Measurements from ENCODE around the gene CLRN1. TPM values are rescaled to one million over a fixed set of nuclear protein-coding genes. Genes with fewer than 3 reads are reported as not detected.

The CLRN1 gene
- total RNA-seq, 4 donors from 2014 or later, result not detected

- Histone ChIP-seq H3K27ac (replicated peaks in 1 of 4) (no peak overlapping the region), H3K36me3 (no peaks in the 10 kb centered on the region), H3K4me1 (no peaks in the 10 kb centered on the region), H3K4me3 (no peak overlapping the region), H3K9me3 (no peaks in the 10 kb centered on the region), H3K27me3 (no peaks in the 10 kb centered on the region)
- TF ChIP-seq POLR2A (IDR thresholded peaks at IDR 0.05; ENCODE audit: low read depth) (no peak), POLR2AphosphoS5 (IDR thresholded peaks at IDR 0.05) (no peak)
- intact Hi-C loops (cut with DNase I), result no loop called here
- DNase-seq (ENCODE audit: extremely low spot score), result no peak
Observed at GRCh38 chr3:150984066-150984465, 11.5 kb upstream of the CLRN1 start.

DNA sequence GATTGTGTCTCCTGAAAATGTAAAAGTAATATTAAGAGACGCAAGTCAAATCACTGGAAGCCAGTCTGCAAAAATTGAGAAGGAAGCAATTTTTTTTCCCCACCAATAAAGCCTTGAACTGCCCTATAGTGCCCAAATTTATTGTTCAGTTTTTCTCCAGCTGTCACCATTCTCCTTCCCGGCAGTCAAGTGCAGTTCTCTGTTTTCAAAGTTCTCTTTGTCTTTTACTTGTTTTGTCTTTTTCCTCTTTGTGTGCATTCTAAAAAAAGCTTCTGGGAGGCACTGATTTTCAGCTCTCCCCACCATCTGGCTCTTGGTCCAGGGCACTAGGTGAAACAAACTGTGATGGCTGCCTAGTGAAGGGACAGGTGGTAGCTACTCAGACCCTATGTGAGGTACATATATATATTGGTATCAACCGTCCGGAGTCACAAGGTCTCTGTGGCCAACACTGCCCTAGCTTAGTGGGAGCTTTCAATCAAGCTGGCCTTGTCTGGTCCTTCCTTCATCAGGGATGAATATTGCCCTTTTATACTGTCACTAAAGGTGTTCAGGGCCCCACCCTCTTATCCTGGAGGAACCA, 6.1 kb upstream of the CLRN1 start:
- Histone ChIP-seq H3K9me3 (no peaks in the 10 kb centered on the region), H3K27ac (replicated peaks in 1 of 4) (no peak overlapping the region), H3K4me3 (no peak overlapping the region), H3K27me3 (no peaks in the 10 kb centered on the region), H3K36me3 (no peaks in the 10 kb centered on the region), H3K4me1 (no peaks in the 10 kb centered on the region)
- intact Hi-C loops (cut with DNase I), result no loop called here
- no peak for DNase-seq (ENCODE audit: extremely low spot score)
- no peak for TF ChIP-seq POLR2A (IDR thresholded peaks at IDR 0.05; ENCODE audit: low read depth)
- no peak for TF ChIP-seq POLR2AphosphoS5 (IDR thresholded peaks at IDR 0.05)
- TF ChIP-seq EP300 (IDR thresholded peaks at IDR 0.05), result no peak
- TF ChIP-seq CTCF (IDR thresholded peaks at IDR 0.05), result no peak
- 91% methylated on average over 4 of the region's 4 CpGs for WGBS

GRCh38 chr3:150975992-150976368, 3.5 kb upstream of the CLRN1 start:
- intact Hi-C loops (cut with DNase I), result no loop called here
- Histone ChIP-seq H3K4me3 (no peak overlapping the region), H3K27me3 (peaks cover 0 to under 1% (median 0%) of the 10 kb centered on the region in 4 donors), H3K4me1 (no peaks in the 10 kb centered on the region), H3K27ac (replicated peaks in 1 of 4) (no peak overlapping the region), H3K9me3 (no peaks in the 10 kb centered on the region), H3K36me3 (no peaks in the 10 kb centered on the region)
- DNase-seq (ENCODE audit: extremely low spot score), result no peak
- 71% methylated on average over 3 of the region's 3 CpGs for WGBS
- TF ChIP-seq EP300 (IDR thresholded peaks at IDR 0.05) (no peak), POLR2AphosphoS5 (IDR thresholded peaks at IDR 0.05) (no peak), POLR2A (IDR thresholded peaks at IDR 0.05; ENCODE audit: low read depth) (no peak), CTCF (IDR thresholded peaks at IDR 0.05) (no peak)

DNA sequence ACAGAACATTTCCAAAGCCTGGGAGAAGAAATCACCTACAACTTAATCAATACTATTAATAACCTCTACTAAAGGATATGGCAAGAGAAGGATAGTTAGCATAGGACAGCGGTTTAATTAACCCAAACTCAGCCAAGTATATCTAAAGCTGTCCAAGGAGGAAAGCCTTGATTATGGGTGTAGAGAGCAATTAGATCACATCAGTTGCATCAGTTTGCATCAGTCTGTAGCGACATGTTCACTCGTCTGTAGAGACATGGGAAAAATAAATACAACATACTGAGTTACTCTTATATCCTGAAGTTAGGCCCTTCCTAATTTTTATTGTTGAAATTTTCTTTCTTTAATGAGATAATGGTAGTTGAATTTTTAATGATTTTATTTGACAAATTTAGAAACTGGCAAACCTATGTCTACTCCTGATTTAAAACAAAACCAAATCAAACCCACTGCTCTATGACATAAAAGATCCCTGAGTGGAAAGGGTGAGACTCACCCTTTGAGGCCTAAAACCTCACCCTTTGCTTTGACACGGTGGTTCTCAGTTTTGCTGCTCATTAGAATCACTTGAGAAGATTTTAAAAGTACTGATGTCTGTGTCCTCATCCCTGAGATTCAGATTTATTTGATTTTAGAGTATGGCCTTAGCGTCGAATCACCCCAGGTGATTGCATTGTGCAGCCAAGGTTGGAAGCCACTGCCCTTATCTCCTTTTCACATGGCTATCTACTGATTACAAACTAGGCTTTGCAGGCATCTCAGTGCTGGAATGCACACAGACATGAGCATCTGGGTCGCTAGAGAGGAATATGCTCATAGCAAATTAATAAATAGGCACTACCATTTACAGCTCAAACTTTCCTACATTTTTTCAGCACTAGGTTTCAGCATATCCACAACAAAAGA, 2.8 kb upstream of the CLRN1 start:
- Histone ChIP-seq H3K27me3 (peaks cover 0 to 2% (median 0%) of the 10 kb centered on the region in 4 donors), H3K4me3 (no peak overlapping the region), H3K27ac (replicated peaks in 1 of 4) (no peak overlapping the region), H3K9me3 (no peaks in the 10 kb centered on the region), H3K4me1 (no peaks in the 10 kb centered on the region), H3K36me3 (no peaks in the 10 kb centered on the region)
- no peak for DNase-seq (ENCODE audit: extremely low spot score)
- 79% methylated on average over 7 of the region's 7 CpGs for WGBS
- TF ChIP-seq EP300 (IDR thresholded peaks at IDR 0.05) (no peak), POLR2AphosphoS5 (IDR thresholded peaks at IDR 0.05) (no peak), CTCF (IDR thresholded peaks at IDR 0.05) (no peak), POLR2A (IDR thresholded peaks at IDR 0.05; ENCODE audit: low read depth) (no peak)
- intact Hi-C loops (cut with DNase I), result no loop called here

GRCh38 chr3:150970665-150971324, 1.7 kb downstream of the CLRN1 start:
- DNase-seq (ENCODE audit: extremely low spot score), result no peak
- Histone ChIP-seq H3K27me3 (peaks cover 0 to 2% (median 0%) of the 10 kb centered on the region in 4 donors), H3K27ac (replicated peaks in 1 of 4) (no peak overlapping the region), H3K36me3 (no peaks in the 10 kb centered on the region), H3K4me3 (no peak overlapping the region), H3K4me1 (no peaks in the 10 kb centered on the region), H3K9me3 (no peaks in the 10 kb centered on the region)
- intact Hi-C loops (cut with DNase I), result no loop called here
- TF ChIP-seq POLR2A (IDR thresholded peaks at IDR 0.05; ENCODE audit: low read depth), result no peak
- no peak for TF ChIP-seq CTCF (IDR thresholded peaks at IDR 0.05)
- TF ChIP-seq POLR2AphosphoS5 (IDR thresholded peaks at IDR 0.05), result no peak
- TF ChIP-seq EP300 (IDR thresholded peaks at IDR 0.05), result no peak
- 62% methylated on average over 6 of the region's 6 CpGs for WGBS

All from esophagus muscularis mucosa (tissue), 4 donors.